HCT116 (cell line): ENCODE data around the gene AIMP1. TPM values are rescaled to one million over a fixed set of nuclear protein-coding genes. Genes with fewer than 3 reads are reported as not detected.

Experiments used
- ATAC-seq: fragments of 200-7000 bp; cut with Tn5 transposase; 2 replicates; pipeline ENCODE4 v1.9.1; 2020; ENCODE audit warnings: mild to moderate bottlenecking, moderate library complexity
- BruUV-seq: library from RNA; stranded (reverse); fragments of 400-500 nt; replicated peaks from 2 replicates; lab custom pipeline; 2021; lab: Mats Ljungman, UMichigan
- CTCF ChIA-PET: fragments of 300-600 bp; sonication (Branson Sonifier 250); formaldehyde crosslinking; loops from one replicate; lab custom pipeline; 2021; ENCODE audit warnings: antibody characterized with exemption; lab: Charles Lee
- POLR2A ChIA-PET: fragments of 300-600, 350-600 bp; sonication (Branson Sonifier 250); formaldehyde crosslinking; loops from one replicate; lab custom pipeline; 2021; ENCODE audit warnings: antibody characterized with exemption; lab: Charles Lee
- RAD21 ChIA-PET, 2 experiments: fragments of 300-600 bp; sonication (Branson Sonifier 250); formaldehyde crosslinking; loops; one replicate each; lab custom pipeline; 2023; ENCODE audit warnings: low total read pairs in 2 of 2; ENCODE audit not compliant: uncharacterized antibody in 2 of 2, unreplicated experiment in 2 of 2, low non-redundant PET in 1 of 2; lab: Charles Lee
- DNase-seq: peaks from one replicate; pipeline ENCODE4 v3.0.0-alpha.2; 2010; ENCODE audit warnings: low read depth, low spot score
- H2AFZ ChIP-seq: fragments of 200-600 bp; shearing (Covaris generic), sonication (generic); 2 replicates; pipeline ENCODE4 v1.6.1; 2017; ENCODE audit warnings: low read depth, mixed run types, mixed read lengths, antibody characterized with exemption, low read length; ENCODE audit not compliant: poor library complexity, severe bottlenecking
- H3K27ac ChIP-seq: 2 replicates; pipeline ENCODE4 v1.5.1; 2012; ENCODE audit warnings: low read depth, low read length
- H3K27me3 ChIP-seq: fragments of 200-600 bp; sonication (generic); 2 replicates; pipeline ENCODE4 v1.6.1; 2016; ENCODE audit warnings: mixed run types, low read length, mixed read lengths; ENCODE audit not compliant: insufficient read depth
- H3K36me3 ChIP-seq, 2 experiments: fragments of 200-500 bp in 1 of 2; fragments of 200-600 bp in 1 of 2; sonication (Bioruptor generic) in 1 of 2; sonication (generic) in 1 of 2; 2 replicates each; pipeline versions ENCODE4 v1.5.1 to v1.6.1; 2014 to 2016; ENCODE audit warnings: low read length in 2 of 2, inconsistent platforms in 1 of 2, mixed read lengths in 1 of 2, mixed run types in 1 of 2; ENCODE audit not compliant: insufficient read depth in 2 of 2, control insufficient read depth in 1 of 2
- H3K4me1 ChIP-seq, 2 experiments: fragments of 200-600 bp in 1 of 2; sonication (generic) in 1 of 2; 2 replicates each; pipeline versions ENCODE4 v1.5.1 to v1.6.1; 2012 to 2017; ENCODE audit warnings: low read length in 2 of 2, inconsistent platforms in 1 of 2, mild to moderate bottlenecking in 1 of 2, mixed read lengths in 1 of 2, mixed run types in 1 of 2, moderate library complexity in 1 of 2; ENCODE audit not compliant: insufficient read depth in 2 of 2, control insufficient read depth in 1 of 2
- H3K4me2 ChIP-seq: fragments of 200-600 bp; sonication (generic); 2 replicates; pipeline ENCODE4 v1.6.1; 2017; ENCODE audit warnings: mixed run types, low read length, mixed read lengths
- H3K4me3 ChIP-seq, 2 experiments: fragments of 200-600 bp in 1 of 2; sonication (generic) in 1 of 2; replicated peaks in 1 of 2; 2 replicates each; pipeline ENCODE4 v1.5.1; 2011 to 2016; ENCODE audit warnings: low read length in 2 of 2, control low read depth in 1 of 2, low read depth in 1 of 2, mild to moderate bottlenecking in 1 of 2, mixed read lengths in 1 of 2, mixed run types in 1 of 2
- H3K79me2 ChIP-seq: fragments of 200-600 bp; sonication (generic); 2 replicates; pipeline ENCODE4 v1.6.1; 2017; ENCODE audit warnings: mild to moderate bottlenecking, mixed run types, low read length, moderate library complexity, mixed read lengths; ENCODE audit not compliant: insufficient read depth
- H3K9ac ChIP-seq: fragments of 200-600 bp; sonication (generic); 2 replicates; pipeline ENCODE4 v1.6.1; 2016; ENCODE audit warnings: low read length, mixed read lengths
- H3K9me2 ChIP-seq: fragments of 200-600 bp; sonication (generic), shearing (Covaris generic); 2 replicates; pipeline ENCODE4 v1.6.1; 2017; ENCODE audit warnings: mixed run types, mild to moderate bottlenecking, moderate library complexity; ENCODE audit not compliant: insufficient read depth
- H3K9me3 ChIP-seq, 2 experiments: fragments of 200-500 bp in 1 of 2; fragments of 200-600 bp in 1 of 2; sonication (Bioruptor generic) in 1 of 2; sonication (generic) in 1 of 2; 2 replicates each; pipeline ENCODE4 v1.6.1; 2014 to 2017; ENCODE audit warnings: low read length in 2 of 2, mixed read lengths in 2 of 2, inconsistent platforms in 1 of 2, low read depth in 1 of 2, mild to moderate bottlenecking in 1 of 2, mixed run types in 1 of 2, moderate library complexity in 1 of 2; ENCODE audit not compliant: control insufficient read depth in 1 of 2, insufficient read depth in 1 of 2
- H4K20me1 ChIP-seq: fragments of 200-600 bp; sonication (generic), shearing (Covaris generic); 2 replicates; pipeline ENCODE4 v1.6.1; 2017; ENCODE audit warnings: mixed run types, mild to moderate bottlenecking, moderate library complexity; ENCODE audit not compliant: insufficient read depth
- ATF3 ChIP-seq: IDR thresholded peaks from 2 replicates; pipeline ENCODE4 v1.6.1; 2012
- CBX3 ChIP-seq: IDR thresholded peaks from 2 replicates; pipeline ENCODE4 v1.6.1; 2012; ENCODE audit warnings: low read depth
- CEBPB ChIP-seq: IDR thresholded peaks from 2 replicates; pipeline ENCODE4 v1.6.1; 2012; ENCODE audit warnings: low read depth
- CTCF ChIP-seq, 3 experiments: fragments of 200-600 bp in 1 of 3; sonication (generic) in 1 of 3; IDR thresholded peaks in 2 of 3; conservative IDR thresholded peaks in 1 of 3; 2 replicates each; pipeline ENCODE4 v1.5.1; 2012 to 2017; ENCODE audit warnings: low read depth in 2 of 3, low read length in 2 of 3, antibody characterized with exemption in 1 of 3, borderline replicate concordance in 1 of 3, control low read depth in 1 of 3, mild to moderate bottlenecking in 1 of 3, mixed read lengths in 1 of 3, mixed run types in 1 of 3, moderate library complexity in 1 of 3; ENCODE audit not compliant: insufficient read depth in 1 of 3
- EGR1 ChIP-seq: IDR thresholded peaks from 2 replicates; pipeline ENCODE4 v1.6.1; 2012; ENCODE audit warnings: low read depth
- ELF1 ChIP-seq: IDR thresholded peaks from 2 replicates; pipeline ENCODE4 v1.6.1; 2012; ENCODE audit warnings: low read depth, borderline replicate concordance
- FOSL1 ChIP-seq: IDR thresholded peaks from 2 replicates; pipeline ENCODE4 v1.6.1; 2012; ENCODE audit warnings: low read depth
- JUND ChIP-seq: IDR thresholded peaks from 2 replicates; pipeline ENCODE4 v1.6.1; 2012
- MAX ChIP-seq: IDR thresholded peaks from 2 replicates; pipeline ENCODE4 v1.6.1; 2012
- POLR2AphosphoS5 ChIP-seq: IDR thresholded peaks from 2 replicates; pipeline ENCODE4 v1.6.1; 2011; ENCODE audit warnings: mild to moderate bottlenecking, low read depth, low read length, moderate library complexity
- RAD21 ChIP-seq: IDR thresholded peaks from 2 replicates; pipeline ENCODE4 v1.6.1; 2012; ENCODE audit warnings: low read depth, mild to moderate bottlenecking
- REST ChIP-seq: IDR thresholded peaks from 2 replicates; pipeline ENCODE4 v1.6.1; 2012; ENCODE audit warnings: low read depth
- SP1 ChIP-seq: IDR thresholded peaks from 2 replicates; pipeline ENCODE4 v1.6.1; 2012; ENCODE audit warnings: low read depth
- SRF ChIP-seq: IDR thresholded peaks from 2 replicates; pipeline ENCODE4 v1.6.1; 2012; ENCODE audit warnings: low read depth
- YY1 ChIP-seq: IDR thresholded peaks from 2 replicates; pipeline ENCODE4 v1.6.1; 2011; ENCODE audit warnings: low read length, low read depth, moderate library complexity, mild to moderate bottlenecking; ENCODE audit not compliant: insufficient replicate concordance; ENCODE audit errors: extremely low read depth
- intact Hi-C: fragments of 100-400 bp; cut with micrococcal nuclease; formaldehyde crosslinking; loops from 2 replicates; pipeline ENCODE4 v1.10.0; 2022
- total RNA-seq: library from RNA; stranded (reverse); gene quantifications from one replicate; pipeline ENCODE4 v1.2.1, GENCODE V29; 2021; ENCODE audit not compliant: unreplicated experiment

Gene AIMP1
- total RNA-seq, 1 experiment from 2014 or later = 67.4 TPM

- ATAC-seq (no peak), DNase-seq (no peak)
- no TSS peak for BruUV-seq
- Histone ChIP-seq H3K79me2 (peaks cover 66% of the 10 kb centered on the region), H4K20me1 (no peaks in the 10 kb centered on the region), H3K9me3 (no peaks in the 10 kb centered on the region), H3K4me1 (peaks cover 5 to 13% of the 10 kb centered on the region in 2 experiments; a peak in 3 of 4 replicates), H2AFZ (no peak overlapping the region), H3K36me3 (no peaks in the 10 kb centered on the region), H3K9ac (no peak overlapping the region), H3K27me3 (no peaks in the 10 kb centered on the region), H3K27ac (no peak overlapping the region), H3K4me2 (no peak overlapping the region), H3K4me3 (no peak overlapping the region), H3K9me2 (no peaks in the 10 kb centered on the region)
- TF ChIP-seq FOSL1 (no peak), CEBPB (no peak), SRF (no peak), POLR2AphosphoS5 (no peak), MAX (no peak), CTCF (IDR thresholded peaks at IDR 0.05 in 2 of 3, conservative IDR thresholded peaks at IDR 0.05 in 1 of 3; ENCODE audit: borderline replicate concordance in 1 of 3, insufficient read depth in 1 of 3, low read depth in 2 of 3, low read length in 2 of 3) (no peak), ATF3 (no peak), RAD21 (no peak), JUND (no peak), SP1 (no peak), ELF1 (no peak), YY1 (no peak), REST (no peak), EGR1 (no peak), CBX3 (no peak)
- ChIA-PET RAD21 (no interaction called here), POLR2A (no interaction called here), CTCF (no interaction called here)
- intact Hi-C loops = no loop called here
Measured at GRCh38 chr4:106312997-106313522, 3.3 kb upstream of the AIMP1 start.
